Measurements from ENCODE around the gene C16orf74. TPM values are rescaled to one million over a fixed set of nuclear protein-coding genes. Genes with fewer than 3 reads are reported as not detected.

The C16orf74 gene
- total and polyA plus RNA-seq, 2 of the 8 experiments (the other 6 are each of a cell fraction or from before 2014, with no cell fraction given) = 7.3 to 9.3 TPM

- ChIA-PET CTCF (ENCODE audit: partially characterized antibody) (interaction anchor here (0.7 to 20.7 kb wide), 15 partner anchors 8 to 466 kb away, joined by 3 to 620 read pairs (median 6); partner anchors contain the start of gene GINS2), POLR2A (ENCODE audit: partially characterized antibody) (no interaction called here)
- Histone ChIP-seq H3K4me2 (ENCODE audit: insufficient read depth in 1 of 2, low read depth in 2 of 2, low read length in 2 of 2) (no peak overlapping the region), H3K23ac (ENCODE audit: insufficient read length) (no peak overlapping the region), H3K9me3 (ENCODE audit: insufficient read depth in 2 of 2, low read depth in 1 of 2, low read length in 1 of 2) (no peaks in the 10 kb centered on the region), H2BK5ac (ENCODE audit: low read depth, low read length) (no peak overlapping the region), H2AFZ (ENCODE audit: low read length) (no peak overlapping the region), H3K4me1 (replicated peaks in 1 of 4; ENCODE audit: control insufficient read depth in 3 of 4, insufficient read depth in 4 of 4, low read length in 3 of 4) (peaks cover 0 to 10% (median 7%) of the 10 kb centered on the region in 4 experiments; a peak in 6 of 7 replicates), H4K5ac (ENCODE audit: insufficient read length, low read depth, low read length) (no peak overlapping the region), H3K79me1 (ENCODE audit: low read depth, low read length) (no peaks in the 10 kb centered on the region), H2BK120ac (replicated peaks; ENCODE audit: low read depth, low read length) (no peak overlapping the region), H3K18ac (ENCODE audit: extremely low read depth, low read length) (no peak overlapping the region), H2BK12ac (ENCODE audit: low read depth, low read length) (no peak overlapping the region), H2AK5ac (ENCODE audit: low read depth, low read length) (no peak overlapping the region), H2BK15ac (ENCODE audit: low read length) (no peak overlapping the region), H3K27ac (ENCODE audit: low read depth, low read length) (no peak overlapping the region), H3K4ac (replicated peaks; ENCODE audit: insufficient read length, low read depth, low read length) (no peak overlapping the region), H3K27me3 (replicated peaks in 1 of 4; ENCODE audit: control insufficient read depth in 3 of 4, extremely low read depth in 1 of 4, insufficient read depth in 3 of 4, low read length in 3 of 4) (peaks cover 0 to 7% (median 2%) of the 10 kb centered on the region in 4 experiments; a peak in 3 of 7 replicates), H4K20me1 (replicated peaks in 1 of 2; ENCODE audit: control insufficient read depth in 1 of 2, insufficient read depth in 2 of 2, low read length in 2 of 2) (peaks cover 0 to 3% of the 10 kb centered on the region in 2 experiments), H3K4me3 (ENCODE audit: extremely low read depth in 1 of 4, insufficient read depth in 2 of 4, low read depth in 3 of 4, low read length in 4 of 4) (no peak overlapping the region), H3K23me2 (ENCODE audit: low read depth, low read length) (peaks cover 8% of the 10 kb centered on the region; the same call in 1 of the 2 replicates), H3K9ac (replicated peaks in 1 of 4; ENCODE audit: extremely low read depth in 1 of 4, low read depth in 3 of 4, low read length in 3 of 4) (no peak overlapping the region), H3K36me3 (ENCODE audit: control insufficient read depth in 2 of 4, insufficient read depth in 4 of 4, low read length in 3 of 4) (no peaks in the 10 kb centered on the region), H3K79me2 (ENCODE audit: control insufficient read depth in 1 of 2, insufficient read depth in 2 of 2, low read length in 2 of 2) (no peaks in the 10 kb centered on the region), H3K14ac (ENCODE audit: insufficient read length) (no peak overlapping the region), H4K8ac (ENCODE audit: extremely low read depth, insufficient read depth, low read length) (no peak overlapping the region), H3K56ac (replicated peaks; ENCODE audit: insufficient read length, low read depth, low read length) (no peak overlapping the region), H4K91ac (replicated peaks; ENCODE audit: insufficient read length, low read length) (no peak overlapping the region), H2BK20ac (ENCODE audit: low read length) (peak overlapping the region; percentile 48; the same call in 1 of the 2 replicates)
- WGBS, 2 experiments (ENCODE audit: extremely low coverage in 1 of 2, insufficient coverage in 1 of 2, insufficient read length in 1 of 2, insufficient replicate concordance in 2 of 2, low coverage in 1 of 2, low lambda C conversion rate in 2 of 2, missing lambda C conversion rate in 1 of 2) = 79% methylated on average over 11 of the region's 11 CpGs; no CpG with 5 or more reads in 1 of the 2 experiments
- FAIRE-seq (no peak), DNase-seq (ENCODE audit: low read depth in 1 of 2, low spot score in 2 of 2) (no peak)
- no peak for TF ChIP-seq RXRA (IDR thresholded peaks at IDR 0.05; ENCODE audit: insufficient read depth, low read depth, low read length)
- TF ChIP-seq KDM5A (IDR thresholded peaks at IDR 0.05; ENCODE audit: low read length) = no peak
- TF ChIP-seq POU5F1 (IDR thresholded peaks at IDR 0.05; ENCODE audit: low read depth, low read length) = no peak
- no peak for TF ChIP-seq CHD1 (IDR thresholded peaks at IDR 0.05; ENCODE audit: low read depth, low read length)
- no peak for TF ChIP-seq SP4 (IDR thresholded peaks at IDR 0.05; ENCODE audit: low read length)
- TF ChIP-seq CBX5 (IDR thresholded peaks at IDR 0.05; ENCODE audit: low read depth, low read length) = no peak
- TF ChIP-seq ZNF274 (IDR thresholded peaks at IDR 0.05; ENCODE audit: borderline replicate concordance, extremely low read depth, low read length) = no peak
- TF ChIP-seq POLR2AphosphoS5 (IDR thresholded peaks at IDR 0.05; ENCODE audit: low read depth, low read length) = no peak
- TF ChIP-seq BACH1 (IDR thresholded peaks at IDR 0.05; ENCODE audit: low read length) = no peak
- TF ChIP-seq RNF2 (IDR thresholded peaks at IDR 0.05; ENCODE audit: borderline replicate concordance, low read depth, low read length, missing control alignments, poor library complexity, severe bottlenecking) = no peak
- no peak for TF ChIP-seq KDM1A (IDR thresholded peaks at IDR 0.05; ENCODE audit: borderline replicate concordance, low read length)
- no peak for TF ChIP-seq EGR1 (IDR thresholded peaks at IDR 0.05; ENCODE audit: borderline replicate concordance, low read depth, low read length)
- TF ChIP-seq TEAD4 (IDR thresholded peaks at IDR 0.05; ENCODE audit: low read depth, low read length) = no peak
- no peak for TF ChIP-seq CREB1 (IDR thresholded peaks at IDR 0.05)
Observed at GRCh38 chr16:85719605-85720301, 31.1 kb downstream of the C16orf74 start.
